Tibial nerve (tissue), 4 donors: Measurements from ENCODE around the gene EXOC4. TPM values are rescaled to one million over a fixed set of nuclear protein-coding genes. Genes with fewer than 3 reads are reported as not detected.

Source experiments
- DNase-seq, 2 donors: peaks; one replicate each; pipeline ENCODE4 v3.0.0-alpha.2; 2019; ENCODE audit warnings: low spot score in 2 of 2
- H3K27ac ChIP-seq, 4 donors: fragments of 200-600 bp; sonication (generic) in 3 of 4; one replicate each; pipeline ENCODE4 v1.5.1; 2017 to 2019; ENCODE audit warnings: mild to moderate bottlenecking in 1 of 4
- H3K27me3 ChIP-seq, 2 donors: fragments of 200-600 bp; sonication (generic) in 1 of 2; one replicate each; pipeline versions ENCODE4 v1.5.1 to v1.6.0; 2017 to 2019
- H3K36me3 ChIP-seq, 3 donors: fragments of 200-600 bp; sonication (generic); one replicate each; pipeline ENCODE4 v1.5.1; 2018 to 2019
- H3K4me1 ChIP-seq, 4 donors: fragments of 200-600 bp; sonication (generic) in 3 of 4; one replicate each; pipeline ENCODE4 v1.5.1; 2017 to 2019
- H3K4me3 ChIP-seq, 4 donors: fragments of 200-600 bp; sonication (generic) in 3 of 4; one replicate each; pipeline ENCODE4 v1.5.1; 2017 to 2019; ENCODE audit warnings: mild to moderate bottlenecking in 1 of 4, moderate library complexity in 1 of 4
- H3K9me3 ChIP-seq, 4 donors: fragments of 200-600 bp; sonication (generic) in 3 of 4; one replicate each; pipeline ENCODE4 v1.5.1; 2017 to 2019
- CTCF ChIP-seq, 5 experiments: fragments of 200-600 bp in 3 of 5; fragments of 450-650 bp in 2 of 5; sonication (generic) in 3 of 5; IDR thresholded peaks; one replicate each; pipeline ENCODE4 v1.5.1; 2016 to 2019; ENCODE audit warnings: antibody characterized with exemption in 5 of 5, mild to moderate bottlenecking in 3 of 5, moderate library complexity in 2 of 5
- EP300 ChIP-seq, 2 donors: sonication (generic); formaldehyde crosslinking; IDR thresholded peaks; one replicate each; pipeline ENCODE4 v1.6.1; 2017; ENCODE audit warnings: antibody characterized with exemption in 2 of 2, mild to moderate bottlenecking in 1 of 2
- POLR2A ChIP-seq, 2 donors: fragments of 450-650 bp; IDR thresholded peaks; one replicate each; pipeline ENCODE4 v1.6.1; 2017; ENCODE audit warnings: antibody characterized with exemption in 2 of 2, mild to moderate bottlenecking in 2 of 2, moderate library complexity in 2 of 2
- WGBS, 2 donors: methylation state at CpG; one replicate each; pipeline ENCODE4 v1.1.5; 2018; 5-methylcytosine and 5-hydroxymethylcytosine counted together
- total RNA-seq, 4 donors: library from RNA; depleted of rRNA; stranded (reverse); fragments of >200 nt; gene quantifications; one replicate each; pipeline ENCODE4 v1.1.0, GENCODE V29; 2016

Gene EXOC4
- total RNA-seq, 4 donors from 2014 or later = 70.0 to 104 (median 85.8) TPM

GRCh38 chr7:133520248-133520647, 267.4 kb downstream of the EXOC4 start:
- Histone ChIP-seq H3K4me3 (no peak overlapping the region), H3K4me1 (peaks cover 0 to 5% (median 0%) of the 10 kb centered on the region in 4 donors), H3K36me3 (no peaks in the 10 kb centered on the region), H3K27me3 (no peaks in the 10 kb centered on the region), H3K27ac (no peak overlapping the region), H3K9me3 (no peaks in the 10 kb centered on the region)
- no peak for TF ChIP-seq EP300 (IDR thresholded peaks at IDR 0.05)
- whole genome bisulfite sequencing, 2 donors = 56 to 65% methylated on average over 1 of the region's 1 CpG
- DNase-seq = no peak

DNA sequence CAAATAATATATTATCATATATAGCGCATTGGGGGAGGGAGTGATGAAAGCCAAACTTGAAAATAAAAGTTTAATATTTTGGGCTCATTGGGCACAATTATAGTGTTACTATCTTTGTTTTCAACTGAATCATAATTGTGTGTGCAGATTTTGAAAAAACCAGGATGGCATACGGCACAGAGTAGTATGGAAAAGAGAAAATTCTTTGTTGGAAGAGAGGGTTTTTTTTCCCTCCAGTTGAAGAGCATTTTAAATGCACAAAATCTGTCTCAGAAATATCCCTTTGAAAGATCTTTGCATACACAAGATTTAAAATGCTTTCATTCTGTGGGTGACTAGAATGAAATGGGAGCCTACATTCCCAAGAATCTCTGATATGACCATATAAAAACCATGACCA, 269.6 kb downstream of the EXOC4 start:
- no peaks in the 10 kb centered on the region for H3K36me3 ChIP-seq
- H3K9me3 ChIP-seq = no peaks in the 10 kb centered on the region
- no peak overlapping the region for H3K4me3 ChIP-seq
- no peak overlapping the region for H3K27ac ChIP-seq
- 60 to 61% methylated on average over 2 of the region's 2 CpGs for WGBS, 2 donors
- no peak for DNase-seq
- H3K27me3 ChIP-seq = no peaks in the 10 kb centered on the region
- TF ChIP-seq CTCF (IDR thresholded peaks at IDR 0.05) = no peak
- TF ChIP-seq POLR2A (IDR thresholded peaks at IDR 0.05) = no peak
- no peak for TF ChIP-seq EP300 (IDR thresholded peaks at IDR 0.05)
- peaks cover 0 to 12% (median 0%) of the 10 kb centered on the region in 4 donors for H3K4me1 ChIP-seq

- Histone ChIP-seq H3K4me3 (no peak overlapping the region), H3K4me1 (peaks cover 0 to 16% (median 0%) of the 10 kb centered on the region in 4 donors), H3K27me3 (no peaks in the 10 kb centered on the region), H3K9me3 (no peaks in the 10 kb centered on the region), H3K27ac (no peak overlapping the region), H3K36me3 (no peaks in the 10 kb centered on the region)
- DNase-seq = no peak
- 82 to 88% methylated on average over 1 of the region's 1 CpG for WGBS, 2 donors
- no peak for TF ChIP-seq CTCF (IDR thresholded peaks at IDR 0.05)
Measured at GRCh38 chr7:133528796-133529195, 275.9 kb downstream of the EXOC4 start.

- peaks cover 0 to 16% (median 0%) of the 10 kb centered on the region in 4 donors for H3K4me1 ChIP-seq
- no peak overlapping the region for H3K4me3 ChIP-seq
- no peaks in the 10 kb centered on the region for H3K9me3 ChIP-seq
- no peaks in the 10 kb centered on the region for H3K27me3 ChIP-seq
- H3K27ac ChIP-seq = no peak overlapping the region
- WGBS, 2 donors = 87 to 89% methylated on average over 4 of the region's 4 CpGs
- DNase-seq = no peak
- TF ChIP-seq POLR2A (IDR thresholded peaks at IDR 0.05) = no peak
- TF ChIP-seq CTCF (IDR thresholded peaks at IDR 0.05) = no peak
- TF ChIP-seq EP300 (IDR thresholded peaks at IDR 0.05) = no peak
- H3K36me3 ChIP-seq = no peaks in the 10 kb centered on the region
Measured at GRCh38 chr7:133529861-133530260, 277.0 kb downstream of the EXOC4 start.

DNA sequence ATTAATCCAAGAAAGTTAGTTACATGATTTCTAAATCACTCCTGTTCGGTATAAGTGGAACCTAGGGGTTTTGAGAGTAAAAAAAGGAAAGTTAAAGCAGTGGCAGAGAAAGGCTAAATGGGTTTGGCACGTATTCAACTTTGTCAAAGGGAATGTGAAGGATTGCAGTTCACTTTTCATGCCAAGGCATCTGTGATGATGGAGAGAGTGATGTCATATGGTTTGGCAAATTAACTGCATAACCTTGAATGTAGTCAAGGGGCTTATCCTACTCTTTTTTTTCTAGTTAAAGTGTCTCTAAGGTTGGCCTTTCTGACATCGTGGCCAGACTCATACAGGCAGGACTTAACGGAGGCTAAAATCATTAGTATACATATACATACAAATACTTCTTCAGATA, 277.8 kb downstream of the EXOC4 start:
- no peaks in the 10 kb centered on the region for H3K36me3 ChIP-seq
- TF ChIP-seq CTCF (IDR thresholded peaks at IDR 0.05) (no peak), EP300 (IDR thresholded peaks at IDR 0.05) (no peak), POLR2A (IDR thresholded peaks at IDR 0.05) (no peak)
- no peaks in the 10 kb centered on the region for H3K27me3 ChIP-seq
- H3K4me1 ChIP-seq = peaks cover 0 to 9% (median 0%) of the 10 kb centered on the region in 4 donors
- no peaks in the 10 kb centered on the region for H3K9me3 ChIP-seq
- DNase-seq = no peak
- 41% methylated on average over 4 of the region's 4 CpGs for WGBS, 2 donors
- no peak overlapping the region for H3K27ac ChIP-seq
- H3K4me3 ChIP-seq = no peak overlapping the region

DNA sequence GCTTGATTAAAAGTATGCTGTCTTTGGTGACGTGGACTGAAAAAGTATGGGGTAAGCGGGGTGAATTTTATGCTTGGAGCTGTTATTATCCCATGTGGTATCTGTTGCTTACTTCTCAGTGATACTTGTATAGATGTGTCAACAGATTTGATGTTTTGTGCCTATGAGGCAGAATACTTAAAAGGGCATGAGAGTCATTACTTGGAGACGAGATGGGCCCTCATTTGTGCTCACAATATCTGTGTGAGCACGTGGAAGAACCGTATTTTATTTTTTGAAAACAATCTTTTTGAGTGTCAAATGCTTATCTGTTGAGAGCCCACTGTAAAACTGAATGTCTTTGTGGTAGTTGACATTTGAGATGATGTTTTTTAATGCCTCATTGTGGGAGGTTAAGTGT, 281.9 kb downstream of the EXOC4 start:
- Histone ChIP-seq H3K27ac (no peak overlapping the region), H3K27me3 (no peaks in the 10 kb centered on the region), H3K36me3 (no peaks in the 10 kb centered on the region), H3K4me1 (peaks cover 0 to 12% (median 0%) of the 10 kb centered on the region in 4 donors), H3K4me3 (no peak overlapping the region), H3K9me3 (no peaks in the 10 kb centered on the region)
- no peak for DNase-seq
- WGBS, 2 donors = 89 to 92% methylated on average over 5 of the region's 5 CpGs
- TF ChIP-seq CTCF (IDR thresholded peaks at IDR 0.05) (no peak), EP300 (IDR thresholded peaks at IDR 0.05) (no peak), POLR2A (IDR thresholded peaks at IDR 0.05) (no peak)
